HEK293 (cell line): ENCODE measurements around the gene GAB3.

ENCODE experiments used
- HOXD13 ChIP-seq: sonication (generic); formaldehyde crosslinking; IDR thresholded peaks from 2 replicates; pipeline ENCODE4 v1.8.0; 2022; ENCODE audit warnings: missing genetic modification reagents, borderline replicate concordance
- SCRT2 ChIP-seq: fragments of 450-650 bp; formaldehyde crosslinking; IDR thresholded peaks from 2 replicates; pipeline ENCODE4 v1.5.1; 2016; ENCODE audit warnings: missing biosample characterization, missing genetic modification characterization
- SP2 ChIP-seq: fragments of 450-650 bp; formaldehyde crosslinking; IDR thresholded peaks from 2 replicates; pipeline ENCODE4 v1.5.1; 2016; ENCODE audit warnings: missing biosample characterization, missing genetic modification characterization
- TCF7L2 ChIP-seq: IDR thresholded peaks from 2 replicates; pipeline ENCODE4 v1.6.1; 2011; ENCODE audit warnings: low read depth, mild to moderate bottlenecking, inconsistent platforms, low read length, moderate library complexity, borderline replicate concordance
- ZFP41 ChIP-seq: fragments of 450-650 bp; formaldehyde crosslinking; IDR thresholded peaks from 2 replicates; pipeline ENCODE4 v1.5.1; 2016; ENCODE audit warnings: missing biosample characterization, missing genetic modification characterization, borderline replicate concordance
- ZNF121 ChIP-seq: fragments of 450-650 bp; formaldehyde crosslinking; IDR thresholded peaks from 2 replicates; pipeline ENCODE4 v1.5.1; 2016; ENCODE audit warnings: missing biosample characterization, missing genetic modification characterization
- ZNF211 ChIP-seq: fragments of 450-650 bp; formaldehyde crosslinking; IDR thresholded peaks from 2 replicates; pipeline ENCODE4 v1.5.1; 2016; ENCODE audit warnings: low read depth, missing biosample characterization, missing genetic modification characterization
- ZNF530 ChIP-seq: fragments of 450-650 bp; formaldehyde crosslinking; IDR thresholded peaks from 2 replicates; pipeline ENCODE4 v1.5.1; 2016; ENCODE audit warnings: low read depth, missing biosample characterization, missing genetic modification characterization
- ZNF707 ChIP-seq: fragments of 450-650 bp; formaldehyde crosslinking; IDR thresholded peaks from 2 replicates; pipeline ENCODE4 v1.5.1; 2016; ENCODE audit warnings: missing biosample characterization, missing genetic modification characterization
- TF ChIP-seq, protein P1 (sequence below): fragments of 450-650 bp; formaldehyde crosslinking; IDR thresholded peaks from 2 replicates; pipeline ENCODE4 v1.5.1; 2016; ENCODE audit warnings: missing biosample characterization, missing genetic modification characterization
- TF ChIP-seq, protein P2 (sequence below): fragments of 450-650 bp; formaldehyde crosslinking; IDR thresholded peaks from 2 replicates; pipeline ENCODE4 v1.5.1; 2016; ENCODE audit warnings: missing biosample characterization, missing genetic modification characterization

DNA sequence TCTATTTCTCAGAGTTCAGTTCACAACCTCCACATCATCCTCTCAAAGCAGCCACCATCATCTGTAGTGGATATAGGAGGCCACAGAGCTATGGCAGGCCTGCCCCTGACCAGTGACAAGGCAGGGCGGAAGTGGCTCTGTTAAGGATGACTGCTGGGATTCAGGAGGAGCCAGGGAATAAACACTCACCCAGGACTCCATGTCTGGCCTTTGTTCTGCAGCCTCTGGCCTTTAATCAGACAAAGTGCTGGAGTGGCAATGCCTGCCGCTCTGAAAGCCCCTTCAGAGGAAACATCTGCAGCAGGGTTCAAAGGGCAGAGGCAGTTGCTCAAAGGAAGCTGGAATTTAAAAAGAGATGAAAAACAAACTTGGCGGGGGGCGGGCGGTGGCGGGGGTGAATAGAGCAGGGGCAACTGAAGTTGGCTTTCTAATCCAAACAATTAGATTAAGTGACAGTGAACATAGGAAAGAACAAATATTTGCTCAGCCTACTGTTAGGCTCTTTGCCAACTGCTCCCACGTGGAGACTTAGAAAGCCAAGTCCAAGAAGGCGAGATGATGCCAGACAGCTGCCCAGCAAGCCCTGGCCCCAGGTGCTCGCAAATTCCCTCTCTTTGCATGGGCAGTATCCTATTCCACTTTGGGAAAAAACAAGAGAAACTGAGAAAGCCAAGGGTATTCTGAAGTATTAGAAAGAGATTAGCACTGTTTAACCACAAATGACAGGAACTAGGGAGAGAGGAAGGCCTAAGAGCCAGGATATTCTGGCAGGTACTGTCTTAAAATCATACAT is 48.9 kb upstream of the GAB3 start:
- no peak for TF ChIP-seq ZNF211
- TF ChIP-seq, protein P1, sequence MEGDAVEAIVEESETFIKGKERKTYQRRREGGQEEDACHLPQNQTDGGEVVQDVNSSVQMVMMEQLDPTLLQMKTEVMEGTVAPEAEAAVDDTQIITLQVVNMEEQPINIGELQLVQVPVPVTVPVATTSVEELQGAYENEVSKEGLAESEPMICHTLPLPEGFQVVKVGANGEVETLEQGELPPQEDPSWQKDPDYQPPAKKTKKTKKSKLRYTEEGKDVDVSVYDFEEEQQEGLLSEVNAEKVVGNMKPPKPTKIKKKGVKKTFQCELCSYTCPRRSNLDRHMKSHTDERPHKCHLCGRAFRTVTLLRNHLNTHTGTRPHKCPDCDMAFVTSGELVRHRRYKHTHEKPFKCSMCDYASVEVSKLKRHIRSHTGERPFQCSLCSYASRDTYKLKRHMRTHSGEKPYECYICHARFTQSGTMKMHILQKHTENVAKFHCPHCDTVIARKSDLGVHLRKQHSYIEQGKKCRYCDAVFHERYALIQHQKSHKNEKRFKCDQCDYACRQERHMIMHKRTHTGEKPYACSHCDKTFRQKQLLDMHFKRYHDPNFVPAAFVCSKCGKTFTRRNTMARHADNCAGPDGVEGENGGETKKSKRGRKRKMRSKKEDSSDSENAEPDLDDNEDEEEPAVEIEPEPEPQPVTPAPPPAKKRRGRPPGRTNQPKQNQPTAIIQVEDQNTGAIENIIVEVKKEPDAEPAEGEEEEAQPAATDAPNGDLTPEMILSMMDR (tag by site-specific recombination), result no peak
- TF ChIP-seq SCRT2 (tag by site-specific recombination), result no peak
- TF ChIP-seq, protein P2, sequence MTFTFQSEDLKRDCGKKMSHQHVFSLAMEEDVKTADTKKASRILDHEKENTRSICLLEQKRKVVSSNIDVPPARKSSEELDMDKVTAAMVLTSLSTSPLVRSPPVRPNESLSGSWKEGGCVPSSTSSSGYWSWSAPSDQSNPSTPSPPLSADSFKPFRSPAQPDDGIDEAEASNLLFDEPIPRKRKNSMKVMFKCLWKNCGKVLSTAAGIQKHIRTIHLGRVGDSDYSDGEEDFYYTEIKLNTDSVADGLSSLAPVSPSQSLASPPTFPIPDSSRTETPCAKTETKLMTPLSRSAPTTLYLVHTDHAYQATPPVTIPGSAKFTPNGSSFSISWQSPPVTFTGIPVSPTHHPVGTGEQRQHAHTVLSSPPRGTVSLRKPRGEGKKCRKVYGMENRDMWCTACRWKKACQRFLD (tag by site-specific recombination), result no peak
- no peak for TF ChIP-seq ZFP41 (tag by site-specific recombination)
- no peak for TF ChIP-seq ZNF530 (tag by site-specific recombination)
- no peak for TF ChIP-seq ZNF707
- TF ChIP-seq SP2 (tag by site-specific recombination), result 0 out of 2 replicates have a peak, but pooled peaks have one; percentile 10
- peak; percentile 58 for TF ChIP-seq TCF7L2
- no peak for TF ChIP-seq ZNF121 (tag by site-specific recombination)
- TF ChIP-seq HOXD13 (CRISPR knock-in tag), result no peak
